Thyroid gland (tissue), 4 donors: ENCODE measurements around the gene C17orf100. TPM values are rescaled to one million over a fixed set of nuclear protein-coding genes. Genes with fewer than 3 reads are reported as not detected.

Experiments
- DNase-seq, 2 donors: peaks; one replicate each; pipeline ENCODE4 v3.0.0-alpha.2; 2019
- H3K27ac ChIP-seq, 3 donors: fragments of 200-600 bp; sonication (generic); 1 replicate in 2 of 3; 2 replicates in 1 of 3; pipeline ENCODE4 v1.5.1; 2016 to 2019; ENCODE audit warnings: mild to moderate bottlenecking in 1 of 3, moderate library complexity in 1 of 3
- H3K27me3 ChIP-seq: fragments of 200-600 bp; sonication (generic); one replicate; pipeline ENCODE4 v1.5.1; 2019
- H3K36me3 ChIP-seq, 2 donors: fragments of 200-600 bp; sonication (generic); one replicate each; pipeline ENCODE4 v1.5.1; 2016 to 2019
- H3K4me1 ChIP-seq, 2 donors: fragments of 200-600 bp; sonication (generic); one replicate each; pipeline ENCODE4 v1.5.1; 2017 to 2019
- H3K4me3 ChIP-seq, 3 donors: fragments of 200-600 bp; sonication (generic); replicated peaks in 1 of 3; 1 replicate in 2 of 3; 2 replicates in 1 of 3; pipeline ENCODE4 v1.5.1; 2016; ENCODE audit warnings: mild to moderate bottlenecking in 1 of 3
- H3K9me3 ChIP-seq: fragments of 200-600 bp; sonication (generic); one replicate; pipeline ENCODE4 v1.5.1; 2017
- CTCF ChIP-seq, 6 experiments: fragments of 200-600 bp in 3 of 6; fragments of 450-650 bp in 3 of 6; sonication (generic) in 3 of 6; IDR thresholded peaks; one replicate each; pipeline ENCODE4 v1.5.1; 2016 to 2019; ENCODE audit warnings: antibody characterized with exemption in 6 of 6, mild to moderate bottlenecking in 2 of 6, inconsistent platforms in 1 of 6, moderate library complexity in 1 of 6
- POLR2A ChIP-seq, 2 donors: fragments of 450-650 bp; IDR thresholded peaks; one replicate each; pipeline ENCODE4 v1.6.1; 2017; ENCODE audit warnings: antibody characterized with exemption in 2 of 2, mild to moderate bottlenecking in 2 of 2, moderate library complexity in 1 of 2
- WGBS, 2 donors: methylation state at CpG; one replicate each; pipeline ENCODE4 v1.1.5; 2017; 5-methylcytosine and 5-hydroxymethylcytosine counted together
- intact Hi-C: fragments of 100-400 bp; cut with DNase I; formaldehyde crosslinking; loops from one replicate; pipeline ENCODE4 v1.15.1; 2023
- total RNA-seq, 4 donors: library from RNA; depleted of rRNA; stranded (reverse); fragments of >200 nt; gene quantifications; one replicate each; pipeline ENCODE4 v1.2.3, GENCODE V29; 2016

The C17orf100 gene
- total RNA-seq, 4 donors from 2014 or later, result 0.67 to 2.7 (median 2.0) TPM

- no peak for DNase-seq
- WGBS, 2 donors, result 86 to 87% methylated on average over 9 to 11 of the region's 11 CpGs
Measured at GRCh38 chr17:6675201-6675825, 23.8 kb downstream of the C17orf100 start.

GRCh38 chr17:6676802-6677157, 25.2 kb downstream of the C17orf100 start:
- 65 to 68% methylated on average over 6 of the region's 6 CpGs for WGBS, 2 donors
- TF ChIP-seq POLR2A (IDR thresholded peaks at IDR 0.05) (no peak), CTCF (IDR thresholded peaks at IDR 0.05) (no peak)
- Histone ChIP-seq H3K27ac (no peak overlapping the region), H3K4me3 (no peak overlapping the region), H3K9me3 (no peaks in the 10 kb centered on the region), H3K36me3 (no peaks in the 10 kb centered on the region), H3K4me1 (no peaks in the 10 kb centered on the region), H3K27me3 (no peaks in the 10 kb centered on the region)
- DNase-seq, result no peak
- intact Hi-C loops, result no loop called here

More at GRCh38 chr17:6675201-6675825, 23.8 kb downstream of the C17orf100 start:
- no peak overlapping the region for H3K27ac ChIP-seq
- no peak overlapping the region for H3K4me3 ChIP-seq
- TF ChIP-seq CTCF (IDR thresholded peaks at IDR 0.05), result no peak
- no peak for TF ChIP-seq POLR2A (IDR thresholded peaks at IDR 0.05)
- no peaks in the 10 kb centered on the region for H3K9me3 ChIP-seq
- intact Hi-C loops, result no loop called here
- H3K36me3 ChIP-seq, result no peaks in the 10 kb centered on the region
- no peaks in the 10 kb centered on the region for H3K4me1 ChIP-seq
- no peaks in the 10 kb centered on the region for H3K27me3 ChIP-seq

- Histone ChIP-seq H3K27ac (no peak overlapping the region), H3K4me1 (no peaks in the 10 kb centered on the region), H3K27me3 (no peaks in the 10 kb centered on the region), H3K9me3 (no peaks in the 10 kb centered on the region), H3K4me3 (no peak overlapping the region), H3K36me3 (no peaks in the 10 kb centered on the region)
- intact Hi-C loops, result no loop called here
- WGBS, 2 donors, result 54 to 62% methylated on average over 8 to 16 of the region's 16 CpGs
- DNase-seq, result no peak
- TF ChIP-seq CTCF (IDR thresholded peaks at IDR 0.05) (no peak), POLR2A (IDR thresholded peaks at IDR 0.05) (no peak)
Measured at GRCh38 chr17:6677158-6677831, 25.7 kb downstream of the C17orf100 start.

- no peaks in the 10 kb centered on the region for H3K27me3 ChIP-seq
- H3K36me3 ChIP-seq, result no peaks in the 10 kb centered on the region
- TF ChIP-seq POLR2A (IDR thresholded peaks at IDR 0.05) (no peak), CTCF (IDR thresholded peaks at IDR 0.05) (no peak)
- intact Hi-C loops, result no loop called here
- H3K4me3 ChIP-seq, result no peak overlapping the region
- WGBS, 2 donors, result 65 to 68% methylated on average over 4 to 7 of the region's 7 CpGs
- H3K27ac ChIP-seq, result no peak overlapping the region
- H3K4me1 ChIP-seq, result no peaks in the 10 kb centered on the region
- no peak for DNase-seq
- no peaks in the 10 kb centered on the region for H3K9me3 ChIP-seq
Measured at GRCh38 chr17:6677946-6678345, 26.4 kb downstream of the C17orf100 start.

- H3K4me1 ChIP-seq, result no peaks in the 10 kb centered on the region
- H3K9me3 ChIP-seq, result no peaks in the 10 kb centered on the region
- H3K27ac ChIP-seq, result no peak overlapping the region
- TF ChIP-seq CTCF (IDR thresholded peaks at IDR 0.05), result no peak
- no peak for TF ChIP-seq POLR2A (IDR thresholded peaks at IDR 0.05)
- H3K4me3 ChIP-seq, result no peak overlapping the region
- no peaks in the 10 kb centered on the region for H3K36me3 ChIP-seq
- H3K27me3 ChIP-seq, result no peaks in the 10 kb centered on the region
- WGBS, 2 donors, result 82 to 85% methylated on average over 6 of the region's 6 CpGs
- no peak for DNase-seq
- intact Hi-C loops, result no loop called here
Measured at GRCh38 chr17:6679241-6679640, 27.7 kb downstream of the C17orf100 start.
